Measurements from ENCODE around the gene ATAD1.
A peak's percentile ranks its signal among the peaks of the same experiment; 100 is the strongest.

DNA sequence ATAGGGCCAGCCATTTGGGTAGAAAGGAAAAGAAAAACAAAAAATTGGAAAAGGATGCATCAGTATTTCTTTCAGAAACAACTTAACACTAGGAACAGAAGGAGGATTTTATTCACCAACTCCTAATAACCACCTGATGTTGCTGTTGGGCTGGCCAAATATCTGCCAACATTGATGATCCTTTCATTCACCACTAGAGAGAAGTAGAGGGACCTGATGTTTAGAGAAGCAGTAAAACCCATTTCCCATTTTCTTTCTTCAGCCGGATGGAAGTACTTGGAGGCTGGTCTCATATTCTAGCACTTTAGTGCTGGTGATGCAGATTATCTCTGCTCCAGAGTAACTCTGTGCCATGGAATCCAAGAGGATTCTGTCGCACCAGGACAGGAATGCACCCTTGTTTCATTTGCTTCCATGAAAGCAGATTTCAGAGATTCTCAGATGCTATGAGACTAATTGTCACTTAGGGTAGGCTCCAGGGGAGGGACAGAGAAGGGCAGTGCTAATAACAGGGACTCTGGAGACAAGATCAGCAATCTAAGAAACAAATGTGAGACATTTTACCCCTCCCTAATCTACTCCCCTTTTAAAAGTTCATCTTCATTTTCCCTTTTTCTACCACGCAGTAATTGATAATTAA lies 42.2 kb upstream of the ATAD1 start:
- TF ChIP-seq, protein P1, sequence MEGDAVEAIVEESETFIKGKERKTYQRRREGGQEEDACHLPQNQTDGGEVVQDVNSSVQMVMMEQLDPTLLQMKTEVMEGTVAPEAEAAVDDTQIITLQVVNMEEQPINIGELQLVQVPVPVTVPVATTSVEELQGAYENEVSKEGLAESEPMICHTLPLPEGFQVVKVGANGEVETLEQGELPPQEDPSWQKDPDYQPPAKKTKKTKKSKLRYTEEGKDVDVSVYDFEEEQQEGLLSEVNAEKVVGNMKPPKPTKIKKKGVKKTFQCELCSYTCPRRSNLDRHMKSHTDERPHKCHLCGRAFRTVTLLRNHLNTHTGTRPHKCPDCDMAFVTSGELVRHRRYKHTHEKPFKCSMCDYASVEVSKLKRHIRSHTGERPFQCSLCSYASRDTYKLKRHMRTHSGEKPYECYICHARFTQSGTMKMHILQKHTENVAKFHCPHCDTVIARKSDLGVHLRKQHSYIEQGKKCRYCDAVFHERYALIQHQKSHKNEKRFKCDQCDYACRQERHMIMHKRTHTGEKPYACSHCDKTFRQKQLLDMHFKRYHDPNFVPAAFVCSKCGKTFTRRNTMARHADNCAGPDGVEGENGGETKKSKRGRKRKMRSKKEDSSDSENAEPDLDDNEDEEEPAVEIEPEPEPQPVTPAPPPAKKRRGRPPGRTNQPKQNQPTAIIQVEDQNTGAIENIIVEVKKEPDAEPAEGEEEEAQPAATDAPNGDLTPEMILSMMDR (IDR thresholded peaks at IDR 0.05 in 2 of 3, conservative IDR thresholded peaks at IDR 0.05 in 1 of 3; ENCODE audit: control insufficient read depth in 2 of 3, extremely low read depth in 1 of 3, insufficient read depth in 1 of 3, low read depth in 3 of 3, low read length in 3 of 3), result peak; percentile 61 to 97 (median 84); a peak in 5 of 6 replicates
- TF ChIP-seq EP300 (IDR thresholded peaks at IDR 0.05; ENCODE audit: borderline replicate concordance in 1 of 2, control insufficient read depth in 1 of 2, low read depth in 2 of 2, low read length in 2 of 2) (no peak), ESRRA (IDR thresholded peaks at IDR 0.05; ENCODE audit: low read length) (no peak), JUNB (IDR thresholded peaks at IDR 0.05) (no peak), POLR2AphosphoS5 (IDR thresholded peaks at IDR 0.05; ENCODE audit: low read length) (no peak), RBBP5 (conservative IDR thresholded peaks at IDR 0.05) (no peak), STAT1 (conservative IDR thresholded peaks at IDR 0.05) (no peak), NR2C2 (IDR thresholded peaks at IDR 0.05; ENCODE audit: borderline replicate concordance, control insufficient read depth, insufficient read length, low read depth) (no peak), NBN (IDR thresholded peaks at IDR 0.05) (0 out of 2 replicates have a peak, but pooled peaks have one; percentile 50), CBX5 (IDR thresholded peaks at IDR 0.05; ENCODE audit: low read depth) (no peak), SP1 (IDR thresholded peaks at IDR 0.05; ENCODE audit: low read depth, low read length) (no peak), EGR1 (IDR thresholded peaks at IDR 0.05; ENCODE audit: borderline replicate concordance in 1 of 2, low read depth in 2 of 2, low read length in 2 of 2) (no peak)

Data from GM12878 (cell line).